ENCODE results near the gene SH3GL3. TPM values are rescaled to one million over a fixed set of nuclear protein-coding genes. Genes with fewer than 3 reads are reported as not detected.

SH3GL3 gene
- total RNA-seq, 4 donors from 2014 or later, result 0.40 TPM; not detected in 3

DNA sequence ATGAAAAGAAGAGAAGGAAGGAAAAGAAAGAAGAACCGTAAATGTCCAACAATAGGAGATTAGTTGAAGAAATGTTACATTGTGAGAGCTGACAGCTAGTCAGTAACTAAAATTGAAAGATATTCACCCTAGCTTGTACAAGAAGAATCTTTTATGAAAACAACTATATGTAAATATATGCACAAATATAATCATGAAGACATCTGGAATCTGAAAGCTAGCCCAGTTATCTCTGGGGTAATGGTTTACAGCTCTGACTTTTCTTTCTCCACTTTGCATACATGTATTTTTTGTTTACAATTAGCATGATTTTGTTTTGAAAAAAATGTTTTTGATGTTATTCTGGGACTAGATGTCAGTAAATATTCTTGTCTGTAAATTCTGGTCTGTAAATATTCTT, 169.7 kb downstream of the SH3GL3 start:
- H3K27ac ChIP-seq, result no peak overlapping the region
- no peaks in the 10 kb centered on the region for H3K9me3 ChIP-seq
- peaks cover 0 to 8% of the 10 kb centered on the region in 2 donors for H3K4me1 ChIP-seq
- DNase-seq, result no peak
- no peaks in the 10 kb centered on the region for H3K27me3 ChIP-seq
- 85 to 91% methylated on average over 1 of the region's 1 CpG for WGBS, 2 donors
- TF ChIP-seq, protein P1, sequence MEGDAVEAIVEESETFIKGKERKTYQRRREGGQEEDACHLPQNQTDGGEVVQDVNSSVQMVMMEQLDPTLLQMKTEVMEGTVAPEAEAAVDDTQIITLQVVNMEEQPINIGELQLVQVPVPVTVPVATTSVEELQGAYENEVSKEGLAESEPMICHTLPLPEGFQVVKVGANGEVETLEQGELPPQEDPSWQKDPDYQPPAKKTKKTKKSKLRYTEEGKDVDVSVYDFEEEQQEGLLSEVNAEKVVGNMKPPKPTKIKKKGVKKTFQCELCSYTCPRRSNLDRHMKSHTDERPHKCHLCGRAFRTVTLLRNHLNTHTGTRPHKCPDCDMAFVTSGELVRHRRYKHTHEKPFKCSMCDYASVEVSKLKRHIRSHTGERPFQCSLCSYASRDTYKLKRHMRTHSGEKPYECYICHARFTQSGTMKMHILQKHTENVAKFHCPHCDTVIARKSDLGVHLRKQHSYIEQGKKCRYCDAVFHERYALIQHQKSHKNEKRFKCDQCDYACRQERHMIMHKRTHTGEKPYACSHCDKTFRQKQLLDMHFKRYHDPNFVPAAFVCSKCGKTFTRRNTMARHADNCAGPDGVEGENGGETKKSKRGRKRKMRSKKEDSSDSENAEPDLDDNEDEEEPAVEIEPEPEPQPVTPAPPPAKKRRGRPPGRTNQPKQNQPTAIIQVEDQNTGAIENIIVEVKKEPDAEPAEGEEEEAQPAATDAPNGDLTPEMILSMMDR (IDR thresholded peaks at IDR 0.05), result no peak
- TF ChIP-seq POLR2A (IDR thresholded peaks at IDR 0.05), result no peak
- intact Hi-C loops (cut with DNase I), result no loop called here
- no peak overlapping the region for H3K4me3 ChIP-seq (replicated peaks in 1 of 3)
- H3K36me3 ChIP-seq, result no peaks in the 10 kb centered on the region

DNA sequence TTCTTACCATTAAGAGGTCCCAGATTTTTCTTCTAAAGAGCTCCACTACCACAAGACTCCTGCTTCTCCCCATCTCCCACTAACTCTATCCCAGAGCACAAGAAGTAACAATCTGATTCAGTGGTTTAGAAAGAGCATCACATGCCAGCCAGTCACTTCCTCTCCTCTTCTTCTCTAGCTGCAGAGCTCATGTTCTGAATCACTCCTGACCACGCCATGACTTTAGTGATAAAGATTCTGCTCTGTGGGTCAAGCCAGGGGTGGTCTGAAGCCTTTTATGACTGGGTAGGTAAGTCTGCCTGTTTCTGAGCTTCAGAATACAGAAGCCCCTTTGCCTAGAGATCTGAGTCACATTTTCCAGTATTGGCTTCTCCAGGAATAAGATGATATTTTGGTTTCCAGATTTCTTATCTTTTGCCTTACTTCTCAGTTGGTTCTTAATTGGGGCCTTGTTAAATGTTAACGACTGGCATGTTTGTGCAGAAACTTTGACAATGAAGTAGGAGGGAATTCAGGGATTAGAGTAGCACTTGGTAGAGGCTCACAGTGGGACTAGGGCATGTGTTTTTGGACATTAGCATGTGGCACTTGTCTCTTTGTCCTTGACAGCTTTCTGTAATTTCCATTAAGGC, 179.1 kb downstream of the SH3GL3 start:
- Histone ChIP-seq H3K9me3 (no peaks in the 10 kb centered on the region), H3K4me1 (peaks cover 0 to 8% of the 10 kb centered on the region in 2 donors), H3K27ac (no peak overlapping the region), H3K4me3 (replicated peaks in 1 of 3) (no peak overlapping the region), H3K27me3 (no peaks in the 10 kb centered on the region), H3K36me3 (no peaks in the 10 kb centered on the region)
- no peak for DNase-seq
- intact Hi-C loops (cut with DNase I), result no loop called here
- TF ChIP-seq POLR2A (IDR thresholded peaks at IDR 0.05), result no peak
- TF ChIP-seq, protein P1 (IDR thresholded peaks at IDR 0.05), result no peak
- WGBS, 2 donors, result 81 to 85% methylated on average over 2 of the region's 2 CpGs

DNA sequence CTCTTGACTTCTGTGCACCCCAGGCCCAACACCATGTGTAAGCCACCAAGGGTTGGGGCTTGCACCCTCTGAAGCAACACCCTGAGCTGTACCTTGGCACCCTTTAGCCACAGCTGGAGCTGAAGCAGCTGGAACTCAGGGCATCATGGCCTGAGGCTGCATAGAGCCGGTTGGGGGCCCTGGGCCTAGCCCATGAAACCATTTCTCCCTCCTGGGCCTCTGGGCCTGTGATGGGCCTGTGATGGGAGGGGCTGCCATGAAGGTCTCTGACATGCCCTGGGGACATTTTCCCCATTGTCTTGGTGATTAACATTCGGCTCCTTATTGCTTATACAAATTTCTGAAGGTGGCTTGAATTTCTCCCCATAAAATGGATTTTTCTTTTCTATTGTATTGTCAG, 184.4 kb downstream of the SH3GL3 start:
- Histone ChIP-seq H3K9me3 (no peaks in the 10 kb centered on the region), H3K4me3 (replicated peaks in 1 of 3) (no peak overlapping the region), H3K27me3 (no peaks in the 10 kb centered on the region), H3K36me3 (no peaks in the 10 kb centered on the region), H3K27ac (no peak overlapping the region), H3K4me1 (no peaks in the 10 kb centered on the region)
- no peak for TF ChIP-seq POLR2A (IDR thresholded peaks at IDR 0.05)
- TF ChIP-seq, protein P1 (IDR thresholded peaks at IDR 0.05), result no peak
- no peak for DNase-seq
- 94% methylated on average over 2 of the region's 2 CpGs for WGBS, 2 donors
- intact Hi-C loops (cut with DNase I), result no loop called here

DNA sequence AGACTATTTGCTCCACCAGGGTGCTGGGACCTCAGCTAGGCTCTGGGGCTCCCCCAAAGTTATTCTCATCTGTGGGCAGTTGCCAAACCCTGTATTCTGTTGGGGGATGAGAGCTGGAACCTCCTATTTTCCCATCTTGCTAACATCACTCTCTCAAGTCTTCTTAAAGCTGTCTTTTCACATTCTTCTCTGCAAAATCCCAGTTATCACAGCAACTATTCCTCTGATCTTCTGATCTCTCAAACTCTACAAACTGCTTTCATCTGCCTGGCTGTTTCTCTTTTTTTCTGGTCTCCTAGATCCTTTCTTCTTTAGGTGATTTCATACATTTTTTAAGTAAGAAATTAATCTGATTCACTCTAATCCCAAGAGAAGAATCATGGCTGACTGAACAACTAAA, 196.1 kb downstream of the SH3GL3 start:
- no peak overlapping the region for H3K4me3 ChIP-seq (replicated peaks in 1 of 3)
- H3K4me1 ChIP-seq, result no peaks in the 10 kb centered on the region
- H3K36me3 ChIP-seq, result no peaks in the 10 kb centered on the region
- no peaks in the 10 kb centered on the region for H3K27me3 ChIP-seq
- no peak for DNase-seq
- intact Hi-C loops (cut with DNase I), result no loop called here
- no peaks in the 10 kb centered on the region for H3K9me3 ChIP-seq
- no peak for TF ChIP-seq POLR2A (IDR thresholded peaks at IDR 0.05)
- TF ChIP-seq, protein P1 (IDR thresholded peaks at IDR 0.05), result no peak
- no peak overlapping the region for H3K27ac ChIP-seq

DNA sequence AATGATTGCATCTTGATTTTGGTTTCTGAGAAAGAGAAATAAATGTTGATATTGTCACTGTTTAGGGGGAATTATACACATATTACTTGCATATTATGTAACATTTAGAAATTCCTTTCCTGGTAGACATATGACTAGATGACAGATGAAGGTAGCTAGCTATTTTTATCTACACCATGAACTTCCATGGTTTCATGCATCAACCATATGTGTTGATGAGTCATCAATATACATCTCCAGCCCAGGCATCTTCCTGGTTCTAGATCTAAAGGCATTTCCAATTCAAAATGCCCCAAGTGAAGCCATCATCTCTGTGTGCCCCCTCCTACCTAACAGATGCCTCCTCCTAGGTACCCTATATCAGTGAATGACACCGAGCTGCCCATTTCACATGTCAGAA, 197.3 kb downstream of the SH3GL3 start:
- no peaks in the 10 kb centered on the region for H3K27me3 ChIP-seq
- WGBS, 2 donors, result 97% methylated on average over 1 of the region's 1 CpG
- H3K9me3 ChIP-seq, result no peaks in the 10 kb centered on the region
- intact Hi-C loops (cut with DNase I), result no loop called here
- no peak overlapping the region for H3K4me3 ChIP-seq (replicated peaks in 1 of 3)
- TF ChIP-seq, protein P1 (IDR thresholded peaks at IDR 0.05), result no peak
- TF ChIP-seq POLR2A (IDR thresholded peaks at IDR 0.05), result no peak
- H3K27ac ChIP-seq, result no peak overlapping the region
- no peaks in the 10 kb centered on the region for H3K36me3 ChIP-seq
- H3K4me1 ChIP-seq, result no peaks in the 10 kb centered on the region
- no peak for DNase-seq
